HEK293 (cell line): ENCODE results near the gene DNAJB8.

Source experiments
- FEZF1 ChIP-seq: fragments of 450-650 bp; formaldehyde crosslinking; IDR thresholded peaks from 2 replicates; pipeline ENCODE4 v1.5.1; 2016; ENCODE audit warnings: missing biosample characterization, missing genetic modification characterization
- MEIS1 ChIP-seq: sonication (generic); formaldehyde crosslinking; IDR thresholded peaks from 2 replicates; pipeline ENCODE4 v1.8.1; 2022; ENCODE audit warnings: missing genetic modification reagents, mild to moderate bottlenecking, borderline replicate concordance
- RBAK ChIP-seq: fragments of 450-650 bp; formaldehyde crosslinking; IDR thresholded peaks from 2 replicates; pipeline ENCODE4 v1.5.1; 2016; ENCODE audit warnings: missing biosample characterization, missing genetic modification characterization
- TCF7L2 ChIP-seq: IDR thresholded peaks from 2 replicates; pipeline ENCODE4 v1.6.1; 2011; ENCODE audit warnings: low read depth, mild to moderate bottlenecking, inconsistent platforms, low read length, moderate library complexity, borderline replicate concordance
- ZNF112 ChIP-seq: fragments of 450-650 bp; formaldehyde crosslinking; IDR thresholded peaks from 2 replicates; pipeline ENCODE4 v1.5.0; 2017; ENCODE audit warnings: missing biosample characterization, missing genetic modification characterization
- ZNF155 ChIP-seq: fragments of 450-650 bp; formaldehyde crosslinking; IDR thresholded peaks from 2 replicates; pipeline ENCODE4 v1.5.1; 2016; ENCODE audit warnings: missing biosample characterization, missing genetic modification characterization
- ZNF221 ChIP-seq: fragments of 450-650 bp; formaldehyde crosslinking; IDR thresholded peaks from 2 replicates; pipeline ENCODE4 v1.5.1; 2017; ENCODE audit warnings: missing biosample characterization, missing genetic modification characterization, borderline replicate concordance
- ZNF23 ChIP-seq: fragments of 450-650 bp; formaldehyde crosslinking; IDR thresholded peaks from 2 replicates; pipeline ENCODE4 v1.5.1; 2016; ENCODE audit warnings: missing biosample characterization, missing genetic modification characterization, borderline replicate concordance
- ZNF549 ChIP-seq: fragments of 450-650 bp; IDR thresholded peaks from 2 replicates; pipeline ENCODE4 v1.5.1; 2018; ENCODE audit warnings: missing biosample characterization, missing genetic modification characterization, mild to moderate bottlenecking, inconsistent platforms, moderate library complexity
- TF ChIP-seq, protein P1 (sequence below): fragments of 450-650 bp; formaldehyde crosslinking; IDR thresholded peaks from 2 replicates; pipeline ENCODE4 v1.5.1; 2016; ENCODE audit warnings: missing biosample characterization, missing genetic modification characterization

DNA sequence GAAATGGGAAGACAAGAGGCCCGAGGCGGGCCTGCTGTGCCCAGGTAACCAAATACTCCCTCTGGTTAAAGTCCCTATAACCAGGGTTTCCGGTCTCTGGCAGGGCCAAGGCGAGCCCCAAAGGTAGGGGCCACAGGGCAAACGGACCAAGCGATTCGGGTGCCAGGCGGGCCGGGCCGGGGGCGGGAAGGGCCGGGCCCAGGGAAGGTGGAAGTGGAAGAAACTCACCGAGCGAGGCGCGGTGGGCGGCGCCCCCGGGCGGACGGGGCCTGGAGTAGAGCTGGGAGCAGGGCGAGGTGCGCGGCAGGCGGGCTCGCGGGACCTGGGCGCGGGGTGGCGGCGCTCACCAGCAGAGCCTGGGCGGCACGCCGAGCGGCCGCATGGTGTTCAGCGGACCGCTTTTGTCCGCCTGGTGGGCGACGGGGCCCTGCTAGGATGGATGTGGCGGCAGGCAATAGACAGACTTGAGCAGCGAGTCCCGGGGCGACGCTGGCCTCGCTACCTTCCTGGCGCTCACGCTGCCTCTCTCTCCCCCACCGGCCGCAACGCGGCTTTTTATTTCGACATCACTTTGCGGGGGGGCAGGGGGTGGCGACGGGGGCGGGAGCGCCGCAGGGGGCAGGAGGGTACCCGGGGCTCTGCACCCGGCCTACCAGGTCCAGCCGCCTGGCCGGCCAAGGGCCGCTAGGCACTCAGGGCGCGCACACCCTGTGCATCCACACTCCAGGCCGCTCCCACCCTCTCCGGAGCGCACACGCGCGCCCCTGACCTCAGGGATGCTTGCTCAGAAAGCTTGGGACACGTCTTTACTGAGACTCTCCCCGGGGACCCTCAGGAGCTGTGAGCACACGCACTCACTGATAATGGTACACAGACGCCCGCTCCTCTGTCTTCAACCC lies 26.2 kb upstream of the DNAJB8 start, which contains the start of gene GATA2:
- TF ChIP-seq, protein P1, sequence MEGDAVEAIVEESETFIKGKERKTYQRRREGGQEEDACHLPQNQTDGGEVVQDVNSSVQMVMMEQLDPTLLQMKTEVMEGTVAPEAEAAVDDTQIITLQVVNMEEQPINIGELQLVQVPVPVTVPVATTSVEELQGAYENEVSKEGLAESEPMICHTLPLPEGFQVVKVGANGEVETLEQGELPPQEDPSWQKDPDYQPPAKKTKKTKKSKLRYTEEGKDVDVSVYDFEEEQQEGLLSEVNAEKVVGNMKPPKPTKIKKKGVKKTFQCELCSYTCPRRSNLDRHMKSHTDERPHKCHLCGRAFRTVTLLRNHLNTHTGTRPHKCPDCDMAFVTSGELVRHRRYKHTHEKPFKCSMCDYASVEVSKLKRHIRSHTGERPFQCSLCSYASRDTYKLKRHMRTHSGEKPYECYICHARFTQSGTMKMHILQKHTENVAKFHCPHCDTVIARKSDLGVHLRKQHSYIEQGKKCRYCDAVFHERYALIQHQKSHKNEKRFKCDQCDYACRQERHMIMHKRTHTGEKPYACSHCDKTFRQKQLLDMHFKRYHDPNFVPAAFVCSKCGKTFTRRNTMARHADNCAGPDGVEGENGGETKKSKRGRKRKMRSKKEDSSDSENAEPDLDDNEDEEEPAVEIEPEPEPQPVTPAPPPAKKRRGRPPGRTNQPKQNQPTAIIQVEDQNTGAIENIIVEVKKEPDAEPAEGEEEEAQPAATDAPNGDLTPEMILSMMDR, result no peak
- no peak for TF ChIP-seq ZNF549 (tag by site-specific recombination)
- no peak for TF ChIP-seq RBAK (tag by site-specific recombination)
- no peak for TF ChIP-seq ZNF155
- no peak for TF ChIP-seq ZNF221 (tag by site-specific recombination)
- no peak for TF ChIP-seq MEIS1
- no peak for TF ChIP-seq FEZF1 (tag by site-specific recombination)
- no peak for TF ChIP-seq ZNF23 (tag by site-specific recombination)
- no peak for TF ChIP-seq ZNF112
- TF ChIP-seq TCF7L2, result no peak
